ENCODE measurements around the gene SLC44A1.
A peak's percentile ranks its signal among the peaks of the same experiment; 100 is the strongest.

Gene SLC44A1

GRCh38 chr9:105244003-105244733 lies at the start of gene SLC44A1:
Gene SLC44A1, plus strand, starts transcription at chr9:105244651. Its CDS starts 218 bp downstream, at chr9:105244869.
- peak; percentile 94 for DNase-seq

GRCh38 chr9:105195259-105195658 lies 49.2 kb upstream of the SLC44A1 start:
- no peak for DNase-seq

- DNase-seq, result no peak
Observed at GRCh38 chr9:105198023-105198422, 46.4 kb upstream of the SLC44A1 start.

GRCh38 chr9:105198865-105199264 lies 45.6 kb upstream of the SLC44A1 start:
- DNase-seq, result no peak

GRCh38 chr9:105204416-105204815 lies 40.0 kb upstream of the SLC44A1 start:
- DNase-seq, result no peak

GRCh38 chr9:105205787-105206495 lies 38.5 kb upstream of the SLC44A1 start:
- no peak for DNase-seq

- DNase-seq, result no peak
Observed at GRCh38 chr9:105206496-105206820, 38.0 kb upstream of the SLC44A1 start.

GRCh38 chr9:105206821-105207699 lies 37.4 kb upstream of the SLC44A1 start:
- DNase-seq, result no peak

GRCh38 chr9:105216440-105217178 lies 27.8 kb upstream of the SLC44A1 start:
- no peak for DNase-seq

- no peak for DNase-seq
Observed at GRCh38 chr9:105218673-105219072, 25.8 kb upstream of the SLC44A1 start.

GRCh38 chr9:105219291-105219805 lies 25.1 kb upstream of the SLC44A1 start:
- no peak for DNase-seq

- no peak for DNase-seq
Observed at GRCh38 chr9:105220451-105220850, 24.0 kb upstream of the SLC44A1 start.

GRCh38 chr9:105223544-105224140 lies 20.8 kb upstream of the SLC44A1 start:
- no peak for DNase-seq

- no peak for DNase-seq
Observed at GRCh38 chr9:105226055-105226454, 18.4 kb upstream of the SLC44A1 start.

- no peak for DNase-seq
Observed at GRCh38 chr9:105232207-105232606, 12.2 kb upstream of the SLC44A1 start.

GRCh38 chr9:105233873-105234272 lies 10.6 kb upstream of the SLC44A1 start:
- no peak for DNase-seq

GRCh38 chr9:105236261-105236660 lies 8.2 kb upstream of the SLC44A1 start:
- DNase-seq, result no peak

- no peak for DNase-seq
Observed at GRCh38 chr9:105237246-105237645, 7.2 kb upstream of the SLC44A1 start.

GRCh38 chr9:105238302-105238701 lies 6.1 kb upstream of the SLC44A1 start:
- no peak for DNase-seq

- DNase-seq, result no peak
Observed at GRCh38 chr9:105241356-105242043, 3.0 kb upstream of the SLC44A1 start.

- no peak for DNase-seq
Observed at GRCh38 chr9:105242062-105242461, 2.4 kb upstream of the SLC44A1 start.

- DNase-seq, result no peak
Observed at GRCh38 chr9:105242557-105242956, 1.9 kb upstream of the SLC44A1 start.
